Neuronal stem cell (in vitro differentiated cells): ENCODE results near the gene RIPOR3.
"Not testable (repeated sequence)": the region's sequence is repeated elsewhere in the genome, so short reads cannot be mapped to it uniquely, and the experiment has no call there.

Source experiments
- DNase-seq: peaks from one replicate; pipeline ENCODE4 v3.0.0-alpha.2; 2013; ENCODE audit warnings: low spot score
- H2AFZ ChIP-seq: one replicate; pipeline ENCODE4 v1.6.1; 2013; ENCODE audit warnings: mild to moderate bottlenecking, low read length, inconsistent platforms
- H2AK5ac ChIP-seq: 2 replicates; pipeline ENCODE4 v1.6.1; 2013; ENCODE audit warnings: low read depth, mild to moderate bottlenecking, inconsistent platforms, low read length, moderate library complexity, mixed read lengths
- H2BK120ac ChIP-seq: 2 replicates; pipeline ENCODE4 v1.6.1; 2013; ENCODE audit warnings: low read depth, mild to moderate bottlenecking, inconsistent platforms, low read length, moderate library complexity, mixed read lengths
- H2BK12ac ChIP-seq: one replicate; pipeline ENCODE4 v1.6.1; 2013; ENCODE audit warnings: low read length, inconsistent platforms
- H2BK15ac ChIP-seq: 2 replicates; pipeline ENCODE4 v1.6.1; 2013; ENCODE audit warnings: mild to moderate bottlenecking, low read length, inconsistent platforms, mixed read lengths
- H2BK5ac ChIP-seq: one replicate; pipeline ENCODE4 v1.6.1; 2013; ENCODE audit warnings: inconsistent platforms, mild to moderate bottlenecking, low read length, moderate library complexity
- H3K14ac ChIP-seq: one replicate; pipeline ENCODE4 v1.6.1; 2013; ENCODE audit warnings: low read length, inconsistent platforms
- H3K18ac ChIP-seq: 2 replicates; pipeline ENCODE4 v1.6.1; 2013; ENCODE audit warnings: low read length, inconsistent platforms
- H3K23ac ChIP-seq: 2 replicates; pipeline ENCODE4 v1.6.1; 2013; ENCODE audit warnings: low read depth, mild to moderate bottlenecking, mixed read lengths, low read length, inconsistent platforms; ENCODE audit not compliant: poor library complexity
- H3K27ac ChIP-seq: replicated peaks from 3 replicates; pipeline ENCODE4 v1.5.1; 2013; ENCODE audit warnings: low read length, inconsistent platforms
- H3K27me3 ChIP-seq, 3 experiments: 2 replicates each; pipeline ENCODE4 v1.6.1; 2013; ENCODE audit warnings: low read length in 3 of 3, mild to moderate bottlenecking in 2 of 3, inconsistent platforms in 1 of 3, low read depth in 1 of 3, mixed read lengths in 1 of 3, moderate library complexity in 1 of 3; ENCODE audit not compliant: control insufficient read depth in 3 of 3, insufficient read depth in 3 of 3
- H3K36me3 ChIP-seq, 2 donors: replicated peaks in 1 of 2; 2 replicates each; pipeline ENCODE4 v1.6.1; 2013; ENCODE audit warnings: low read length in 2 of 2; ENCODE audit not compliant: control insufficient read depth in 2 of 2, insufficient read depth in 2 of 2
- H3K4ac ChIP-seq: 2 replicates; pipeline ENCODE4 v1.6.1; 2013; ENCODE audit warnings: inconsistent platforms, mild to moderate bottlenecking, low read length, moderate library complexity
- H3K4me1 ChIP-seq, 2 donors: 1 replicate in 1 of 2; 2 replicates in 1 of 2; pipeline ENCODE4 v1.6.1; 2013; ENCODE audit warnings: low read length in 2 of 2, low read depth in 1 of 2; ENCODE audit not compliant: control insufficient read depth in 2 of 2, insufficient read depth in 1 of 2
- H3K4me2 ChIP-seq: one replicate; pipeline ENCODE4 v1.6.1; 2013; ENCODE audit warnings: mild to moderate bottlenecking, low read length, inconsistent platforms; ENCODE audit not compliant: insufficient read depth, poor library complexity, severe bottlenecking
- H3K4me3 ChIP-seq, 2 donors: 2 replicates each; pipeline ENCODE4 v1.5.1; 2013; ENCODE audit warnings: low read length in 2 of 2, mild to moderate bottlenecking in 2 of 2, inconsistent platforms in 1 of 2, moderate library complexity in 1 of 2
- H3K79me1 ChIP-seq: one replicate; pipeline ENCODE4 v1.6.1; 2013; ENCODE audit warnings: low read depth, mild to moderate bottlenecking, inconsistent platforms, low read length, moderate library complexity
- H3K9ac ChIP-seq: one replicate; pipeline ENCODE4 v1.6.1; 2013; ENCODE audit warnings: mild to moderate bottlenecking, low read depth, low read length, inconsistent platforms; ENCODE audit not compliant: poor library complexity
- H3K9me3 ChIP-seq, 2 donors: replicated peaks in 1 of 2; 2 replicates each; pipeline versions ENCODE3 to v1.6.1; 2013; ENCODE audit warnings: low read length in 2 of 2, mild to moderate bottlenecking in 2 of 2, inconsistent platforms in 1 of 2, low read depth in 1 of 2, mixed read lengths in 1 of 2, moderate library complexity in 1 of 2; ENCODE audit not compliant: control insufficient read depth in 2 of 2, insufficient read depth in 1 of 2
- H4K8ac ChIP-seq: one replicate; pipeline ENCODE4 v1.6.1; 2013; ENCODE audit warnings: low read depth, mild to moderate bottlenecking, inconsistent platforms, low read length, moderate library complexity
- H4K91ac ChIP-seq: one replicate; pipeline ENCODE4 v1.6.1; 2013; ENCODE audit warnings: low read length, low read depth, mild to moderate bottlenecking, inconsistent platforms; ENCODE audit not compliant: poor library complexity
- WGBS, 2 donors: extraction: QIAGEN DNeasy Blood & Tissue Kit; methylation state at CpG; one replicate each; pipeline ENCODE4 v1.1.7; 2013; ENCODE audit warnings: missing lambda C conversion rate in 2 of 2, mixed read lengths in 1 of 2; ENCODE audit not compliant: insufficient read length in 2 of 2, insufficient replicate concordance in 1 of 2; ENCODE audit errors: extremely low coverage in 2 of 2; 5-methylcytosine and 5-hydroxymethylcytosine counted together

Gene RIPOR3

DNA sequence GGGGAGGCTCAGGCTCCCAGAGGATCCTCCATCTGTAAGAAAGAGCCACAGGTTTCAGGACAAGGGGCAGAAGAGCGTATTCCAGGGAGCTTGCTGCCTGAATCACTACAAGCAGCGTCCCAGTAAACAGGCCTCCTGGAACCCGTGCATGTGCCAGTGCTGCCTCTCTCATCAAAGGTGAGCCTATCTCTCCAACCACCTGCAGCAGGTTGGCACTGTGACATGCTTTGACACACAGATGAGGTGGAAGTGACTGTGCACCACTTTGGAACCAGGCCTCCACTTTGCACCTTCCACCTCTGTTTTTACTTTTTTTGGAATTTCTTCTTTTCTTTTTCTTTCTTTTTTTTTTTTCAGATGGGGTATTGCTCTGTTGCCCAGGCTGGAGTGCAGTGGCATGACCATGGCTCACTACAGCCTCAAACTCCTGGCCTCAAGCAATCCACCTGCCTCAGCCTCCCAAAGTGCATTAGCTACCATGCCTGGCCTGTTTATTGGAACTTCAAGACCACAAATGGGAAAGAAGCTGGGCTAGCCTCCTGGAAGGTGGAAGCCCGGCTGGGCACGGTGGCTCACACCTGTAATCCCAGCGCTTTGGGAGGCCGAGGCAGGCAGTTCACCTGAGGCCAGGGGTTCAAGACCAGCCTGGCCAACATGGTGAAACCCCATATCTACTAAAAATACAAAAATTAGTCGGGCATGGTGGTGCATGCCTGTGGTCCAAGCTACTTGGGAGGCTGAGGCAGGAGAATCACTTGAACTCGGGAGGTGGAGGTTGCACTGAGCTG, 12.5 kb upstream of the RIPOR3 start:
- not testable (repeated sequence) for H4K8ac ChIP-seq

DNA sequence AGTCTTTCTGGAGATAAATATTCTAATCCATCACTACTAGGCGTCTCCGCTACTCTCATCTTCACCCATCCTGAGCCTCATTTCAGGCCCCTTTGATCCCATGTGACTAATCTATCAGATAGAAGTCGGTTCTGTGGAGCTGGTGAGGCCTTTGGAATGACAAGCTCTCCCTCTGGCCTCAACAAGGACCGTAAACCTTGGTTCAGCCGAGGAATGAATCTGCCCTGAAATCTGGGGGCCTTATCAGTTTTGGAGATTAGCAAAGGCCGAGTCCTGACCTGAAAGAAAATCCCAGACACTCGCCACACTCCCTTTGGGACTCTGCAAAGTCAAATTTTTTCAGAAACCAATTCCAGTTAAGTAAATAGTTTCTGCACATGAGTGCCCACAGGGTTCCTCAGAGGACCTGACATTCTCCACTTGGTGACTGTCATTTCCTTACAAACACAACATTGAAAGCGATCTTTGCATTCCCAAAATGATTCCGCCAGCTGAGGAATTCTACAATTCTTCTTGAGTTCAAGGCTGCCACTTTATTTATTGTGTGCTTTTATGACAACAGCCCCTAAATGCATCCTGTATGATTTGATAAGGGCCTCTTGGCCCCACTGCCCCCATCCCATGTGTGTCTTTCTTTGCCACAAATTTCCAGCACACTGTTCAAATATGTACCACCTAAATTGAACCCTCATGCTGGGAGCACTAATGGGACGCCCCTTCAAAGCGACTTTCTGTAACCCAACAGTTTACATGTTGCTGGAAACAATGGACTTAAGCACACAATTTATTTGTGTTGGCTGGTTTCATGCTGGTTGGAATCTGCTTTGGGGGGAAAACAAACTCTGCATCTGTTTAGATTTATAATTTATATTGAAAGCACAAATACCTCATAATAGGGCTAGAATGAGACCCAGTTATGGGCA, 10.0 kb upstream of the RIPOR3 start:
- Histone ChIP-seq H3K9me3 (no peaks in the 10 kb centered on the region), H3K4me3 (no peak overlapping the region), H3K27ac (no peak overlapping the region), H3K23ac (no peak overlapping the region), H3K36me3 (no peaks in the 10 kb centered on the region), H4K8ac (no peak overlapping the region), H3K4ac (no peak overlapping the region), H3K4me2 (no peak overlapping the region), H3K4me1 (no peaks in the 10 kb centered on the region), H4K91ac (no peak overlapping the region), H3K18ac (no peak overlapping the region), H3K9ac (no peak overlapping the region), H3K14ac (no peak overlapping the region), H3K27me3 (peaks cover 0 to 46% (median 0%) of the 10 kb centered on the region in 3 experiments), H2AFZ (no peak overlapping the region), H2BK120ac (no peak overlapping the region), H3K79me1 (no peaks in the 10 kb centered on the region), H2BK15ac (no peak overlapping the region), H2AK5ac (no peak overlapping the region), H2BK12ac (no peak overlapping the region), H2BK5ac (no peak overlapping the region)
- WGBS, 2 donors = no CpG with 5 or more reads among the region's 11 CpGs
- DNase-seq = no peak

More for the DNA sequence above, 12.5 kb upstream of the RIPOR3 start:
- not testable (repeated sequence) for H3K9ac ChIP-seq, H2AFZ ChIP-seq, H3K18ac ChIP-seq, H3K27ac ChIP-seq, DNase-seq, H3K36me3 ChIP-seq, H4K91ac ChIP-seq, H3K23ac ChIP-seq, H3K4ac ChIP-seq, H2BK15ac ChIP-seq, H2BK120ac ChIP-seq, H2BK12ac ChIP-seq, H3K79me1 ChIP-seq, H2BK5ac ChIP-seq, H3K4me3 ChIP-seq, H3K4me2 ChIP-seq, H3K4me1 ChIP-seq, H2AK5ac ChIP-seq, H3K9me3 ChIP-seq, H3K14ac ChIP-seq
- WGBS, 2 donors = no CpG with 5 or more reads among the region's 9 CpGs
- peaks cover 0 to 43% (median 0%) of the 10 kb centered on the region in 3 experiments for H3K27me3 ChIP-seq

DNA sequence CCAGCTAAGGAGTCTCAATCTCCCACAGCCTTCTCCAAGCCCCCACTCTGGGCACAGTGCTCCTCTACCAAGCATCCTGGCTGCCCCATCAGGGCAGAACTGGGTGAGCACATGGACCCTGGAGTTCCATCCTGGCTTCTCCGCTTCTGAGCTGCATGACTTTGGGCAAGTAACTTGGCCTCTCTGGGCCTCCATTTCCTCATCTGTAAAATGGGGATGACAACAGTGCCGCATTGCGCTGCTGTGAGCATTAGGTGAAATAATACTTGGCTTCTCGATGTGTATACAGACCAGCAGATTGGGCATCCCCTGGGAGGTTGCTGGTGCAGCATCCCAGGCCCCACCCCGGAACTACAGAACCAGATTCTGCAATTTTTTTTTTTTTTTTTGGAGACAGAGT, 8.3 kb upstream of the RIPOR3 start:
- Histone ChIP-seq H2BK15ac (no peak overlapping the region), H3K4me3 (no peak overlapping the region), H3K9ac (no peak overlapping the region), H2BK5ac (no peak overlapping the region), H3K36me3 (no peaks in the 10 kb centered on the region), H3K14ac (no peak overlapping the region), H3K27ac (no peak overlapping the region), H3K18ac (no peak overlapping the region), H3K23ac (no peak overlapping the region), H4K91ac (no peak overlapping the region), H3K4ac (no peak overlapping the region), H3K79me1 (no peaks in the 10 kb centered on the region), H2AK5ac (no peak overlapping the region), H2AFZ (no peak overlapping the region), H3K27me3 (peaks cover 0 to 41% (median 0%) of the 10 kb centered on the region in 3 experiments), H3K4me2 (no peak overlapping the region), H3K9me3 (no peaks in the 10 kb centered on the region), H3K4me1 (peaks cover 0 to 2% of the 10 kb centered on the region in 2 donors), H2BK120ac (no peak overlapping the region), H2BK12ac (no peak overlapping the region), H4K8ac (no peak overlapping the region)
- WGBS, 2 donors = no CpG with 5 or more reads among the region's 5 CpGs
- no peak for DNase-seq

DNA sequence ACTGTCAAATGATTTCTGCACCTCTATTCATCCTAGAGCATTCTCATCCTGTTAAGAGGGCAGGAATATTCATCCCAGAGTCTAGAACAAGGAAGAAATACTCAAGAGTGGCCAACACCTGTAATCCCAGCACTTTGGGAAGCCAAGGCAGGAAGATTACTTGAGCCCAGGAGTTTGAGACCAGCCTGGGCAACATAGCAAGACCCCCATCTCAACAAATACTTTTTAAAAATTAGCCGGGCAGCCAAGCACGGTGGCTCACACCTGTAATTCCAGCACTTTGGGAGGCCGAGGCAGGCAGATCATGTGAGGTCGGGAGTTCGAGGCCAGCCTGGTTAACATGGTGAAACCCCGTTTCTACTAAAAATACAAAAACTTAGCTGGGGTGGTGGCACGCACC, 6.9 kb upstream of the RIPOR3 start:
- not testable (repeated sequence) for H3K36me3 ChIP-seq, H2BK12ac ChIP-seq, H2AK5ac ChIP-seq, H3K23ac ChIP-seq, H3K14ac ChIP-seq, H3K9me3 ChIP-seq, H3K4ac ChIP-seq, DNase-seq, H3K9ac ChIP-seq, H2BK5ac ChIP-seq, H2BK15ac ChIP-seq, H3K4me3 ChIP-seq, H3K4me1 ChIP-seq, H3K18ac ChIP-seq, H3K4me2 ChIP-seq, H2AFZ ChIP-seq, H3K79me1 ChIP-seq, H4K91ac ChIP-seq, H3K27ac ChIP-seq, H2BK120ac ChIP-seq, H4K8ac ChIP-seq
- H3K27me3 ChIP-seq = peaks cover 0 to 35% (median 0%) of the 10 kb centered on the region in 3 experiments
- no CpG with 5 or more reads among the region's 7 CpGs for WGBS, 2 donors
